Liver (tissue), 9 donors: Measurements from ENCODE around the gene TANC1. TPM values are rescaled to one million over a fixed set of nuclear protein-coding genes. Genes with fewer than 3 reads are reported as not detected.

Experiments
- DNase-seq: peaks from one replicate; pipeline ENCODE4 v3.0.0-alpha.2; 2017; ENCODE audit warnings: low spot score
- H3K27ac ChIP-seq, 2 donors: one replicate each; pipeline ENCODE4 v1.7.0; 2013; ENCODE audit warnings: inconsistent platforms in 2 of 2, low read length in 2 of 2, control low read depth in 1 of 2, low read depth in 1 of 2, mild to moderate bottlenecking in 1 of 2
- H3K27me3 ChIP-seq, 4 donors: one replicate each; pipeline versions ENCODE4 v1.6.1 to v1.7.0; 2013; ENCODE audit warnings: low read length in 3 of 4, inconsistent platforms in 1 of 4, mild to moderate bottlenecking in 1 of 4, moderate library complexity in 1 of 4; ENCODE audit not compliant: control insufficient read depth in 4 of 4, insufficient read depth in 4 of 4
- H3K36me3 ChIP-seq, 4 donors: one replicate each; pipeline versions ENCODE4 v1.6.1 to v1.7.0; 2013; ENCODE audit warnings: low read length in 3 of 4, mild to moderate bottlenecking in 3 of 4, low read depth in 1 of 4, moderate library complexity in 1 of 4; ENCODE audit not compliant: control insufficient read depth in 4 of 4, insufficient read depth in 3 of 4
- H3K4me1 ChIP-seq, 4 donors: one replicate each; pipeline versions ENCODE4 v1.6.1 to v1.7.0; 2013; ENCODE audit warnings: low read length in 3 of 4, mild to moderate bottlenecking in 3 of 4, moderate library complexity in 1 of 4; ENCODE audit not compliant: control insufficient read depth in 4 of 4, insufficient read depth in 4 of 4
- H3K4me3 ChIP-seq, 3 donors: one replicate each; pipeline versions ENCODE4 v1.6.1 to v1.7.0; 2013; ENCODE audit warnings: low read length in 3 of 3, control low read depth in 1 of 3, low read depth in 1 of 3, mild to moderate bottlenecking in 1 of 3
- H3K9ac ChIP-seq, 2 donors: one replicate each; pipeline ENCODE4 v1.7.0; 2013; ENCODE audit warnings: low read length in 2 of 2, mild to moderate bottlenecking in 2 of 2, moderate library complexity in 2 of 2, control low read depth in 1 of 2, low read depth in 1 of 2
- H3K9me3 ChIP-seq, 4 donors: one replicate each; pipeline versions ENCODE4 v1.6.1 to v1.7.0; 2013; ENCODE audit warnings: low read length in 3 of 4; ENCODE audit not compliant: control insufficient read depth in 4 of 4
- EGR1 ChIP-seq, 2 donors: IDR thresholded peaks; 2 replicates each; pipeline ENCODE4 v1.6.1; 2016 to 2018; ENCODE audit warnings: antibody characterized with exemption in 2 of 2, low read depth in 2 of 2
- FOXA1 ChIP-seq: IDR thresholded peaks from 2 replicates; pipeline ENCODE4 v1.6.1; 2016; ENCODE audit warnings: antibody characterized with exemption
- FOXA2 ChIP-seq: IDR thresholded peaks from 2 replicates; pipeline ENCODE4 v1.6.1; 2016; ENCODE audit warnings: antibody characterized with exemption
- GABPA ChIP-seq, 2 donors: IDR thresholded peaks in 1 of 2; conservative IDR thresholded peaks in 1 of 2; 2 replicates each; pipeline ENCODE4 v1.6.1; 2016; ENCODE audit warnings: antibody characterized with exemption in 2 of 2, mild to moderate bottlenecking in 1 of 2, moderate library complexity in 1 of 2
- HNF4A ChIP-seq, 2 donors: conservative IDR thresholded peaks; 2 replicates each; pipeline ENCODE4 v1.6.1; 2016; ENCODE audit warnings: antibody characterized with exemption in 2 of 2, mild to moderate bottlenecking in 2 of 2
- HNF4G ChIP-seq: IDR thresholded peaks from 2 replicates; pipeline ENCODE4 v1.6.1; 2016; ENCODE audit warnings: antibody characterized with exemption
- JUND ChIP-seq, 2 donors: IDR thresholded peaks; 2 replicates each; pipeline ENCODE4 v1.6.1; 2016; ENCODE audit warnings: antibody characterized with exemption in 2 of 2
- MAX ChIP-seq: IDR thresholded peaks from 2 replicates; pipeline ENCODE4 v1.6.1; 2016; ENCODE audit warnings: antibody characterized with exemption
- NR2F2 ChIP-seq: IDR thresholded peaks from 2 replicates; pipeline ENCODE4 v1.6.1; 2016; ENCODE audit warnings: antibody characterized with exemption
- RAD21 ChIP-seq, 2 donors: IDR thresholded peaks; 2 replicates each; pipeline ENCODE4 v1.6.1; 2016; ENCODE audit warnings: antibody characterized with exemption in 2 of 2, mild to moderate bottlenecking in 2 of 2
- REST ChIP-seq: IDR thresholded peaks from 2 replicates; pipeline ENCODE4 v1.6.1; 2016; ENCODE audit warnings: antibody characterized with exemption, mild to moderate bottlenecking
- RXRA ChIP-seq, 2 donors: IDR thresholded peaks; 2 replicates each; pipeline ENCODE4 v1.6.1; 2017 to 2018; ENCODE audit warnings: antibody characterized with exemption in 2 of 2, mild to moderate bottlenecking in 1 of 2
- SP1 ChIP-seq: IDR thresholded peaks from 2 replicates; pipeline ENCODE4 v1.6.1; 2018; ENCODE audit warnings: antibody characterized with exemption, mild to moderate bottlenecking
- TAF1 ChIP-seq: conservative IDR thresholded peaks from 2 replicates; pipeline ENCODE4 v1.6.1; 2016; ENCODE audit warnings: antibody characterized with exemption, mild to moderate bottlenecking
- YY1 ChIP-seq: IDR thresholded peaks from 2 replicates; pipeline ENCODE4 v1.6.1; 2016; ENCODE audit warnings: antibody characterized with exemption, mild to moderate bottlenecking
- WGBS: extraction: QIAGEN DNeasy Blood & Tissue Kit; methylation state at CpG from one replicate; pipeline ENCODE4 v1.1.7; 2013; 5-methylcytosine and 5-hydroxymethylcytosine counted together
- polyA plus RNA-seq, 2 donors: library from polyadenylated mRNA; stranded (reverse) in 1 of 2; unstranded in 1 of 2; fragments of 200-250 nt in 1 of 2; fragments of >200 nt in 1 of 2; fragmentation: Nextera tagmentation in 1 of 2; extraction: Ambion mirVana in 1 of 2; gene quantifications; one replicate each; pipeline versions ENCODE4 v1.2.1 to v1.2.3, GENCODE V29; 2013 to 2015
- total RNA-seq, 2 donors: library from RNA; depleted of rRNA; stranded (reverse); fragments of >200 nt; gene quantifications; one replicate each; pipeline ENCODE4 v1.2.3, GENCODE V29; 2014
- TF ChIP-seq, protein P1 (sequence below): IDR thresholded peaks from 2 replicates; pipeline ENCODE4 v1.6.1; 2016; ENCODE audit warnings: antibody characterized with exemption
- TF ChIP-seq, protein P2 (sequence below): fragments of 150-350 bp; IDR thresholded peaks from 2 replicates; pipeline ENCODE4 v1.5.1; 2017; ENCODE audit warnings: improper control_type of control experiment, low read depth, low read length; ENCODE audit not compliant: missing input control
- TF ChIP-seq, protein P3 (sequence below): IDR thresholded peaks from 2 replicates; pipeline ENCODE4 v1.6.1; 2016; ENCODE audit warnings: antibody characterized with exemption
- donor health status: healthy.
- donor health status: healthy.
- donor health status: healthy.
- donor health status: healthy.
- donor health status: healthy.

The TANC1 gene
- total and polyA plus RNA-seq, 4 donors, result 3.7 to 17.7 (median 5.2) TPM

GRCh38 chr2:159028776-159029175 is 60.3 kb downstream of the TANC1 start:
- no peak overlapping the region for H3K4me3 ChIP-seq
- no peak for DNase-seq
- TF ChIP-seq HNF4G (no peak), YY1 (no peak), REST (no peak), GABPA (IDR thresholded peaks at IDR 0.05 in 1 of 2, conservative IDR thresholded peaks at IDR 0.05 in 1 of 2) (no peak), JUND (IDR thresholded peaks at IDR 0.05) (no peak), SP1 (no peak), HNF4A (conservative IDR thresholded peaks at IDR 0.05) (no peak), MAX (no peak), TAF1 (no peak), FOXA2 (no peak), EGR1 (IDR thresholded peaks at IDR 0.05; ENCODE audit: low read depth in 2 of 2) (no peak), RXRA (IDR thresholded peaks at IDR 0.05) (no peak), FOXA1 (no peak), RAD21 (IDR thresholded peaks at IDR 0.05) (no peak), NR2F2 (no peak)
- TF ChIP-seq, protein P1, sequence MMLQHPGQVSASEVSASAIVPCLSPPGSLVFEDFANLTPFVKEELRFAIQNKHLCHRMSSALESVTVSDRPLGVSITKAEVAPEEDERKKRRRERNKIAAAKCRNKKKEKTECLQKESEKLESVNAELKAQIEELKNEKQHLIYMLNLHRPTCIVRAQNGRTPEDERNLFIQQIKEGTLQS, result no peak
- TF ChIP-seq, protein P2, sequence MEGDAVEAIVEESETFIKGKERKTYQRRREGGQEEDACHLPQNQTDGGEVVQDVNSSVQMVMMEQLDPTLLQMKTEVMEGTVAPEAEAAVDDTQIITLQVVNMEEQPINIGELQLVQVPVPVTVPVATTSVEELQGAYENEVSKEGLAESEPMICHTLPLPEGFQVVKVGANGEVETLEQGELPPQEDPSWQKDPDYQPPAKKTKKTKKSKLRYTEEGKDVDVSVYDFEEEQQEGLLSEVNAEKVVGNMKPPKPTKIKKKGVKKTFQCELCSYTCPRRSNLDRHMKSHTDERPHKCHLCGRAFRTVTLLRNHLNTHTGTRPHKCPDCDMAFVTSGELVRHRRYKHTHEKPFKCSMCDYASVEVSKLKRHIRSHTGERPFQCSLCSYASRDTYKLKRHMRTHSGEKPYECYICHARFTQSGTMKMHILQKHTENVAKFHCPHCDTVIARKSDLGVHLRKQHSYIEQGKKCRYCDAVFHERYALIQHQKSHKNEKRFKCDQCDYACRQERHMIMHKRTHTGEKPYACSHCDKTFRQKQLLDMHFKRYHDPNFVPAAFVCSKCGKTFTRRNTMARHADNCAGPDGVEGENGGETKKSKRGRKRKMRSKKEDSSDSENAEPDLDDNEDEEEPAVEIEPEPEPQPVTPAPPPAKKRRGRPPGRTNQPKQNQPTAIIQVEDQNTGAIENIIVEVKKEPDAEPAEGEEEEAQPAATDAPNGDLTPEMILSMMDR, result no peak
- TF ChIP-seq, protein P3, sequence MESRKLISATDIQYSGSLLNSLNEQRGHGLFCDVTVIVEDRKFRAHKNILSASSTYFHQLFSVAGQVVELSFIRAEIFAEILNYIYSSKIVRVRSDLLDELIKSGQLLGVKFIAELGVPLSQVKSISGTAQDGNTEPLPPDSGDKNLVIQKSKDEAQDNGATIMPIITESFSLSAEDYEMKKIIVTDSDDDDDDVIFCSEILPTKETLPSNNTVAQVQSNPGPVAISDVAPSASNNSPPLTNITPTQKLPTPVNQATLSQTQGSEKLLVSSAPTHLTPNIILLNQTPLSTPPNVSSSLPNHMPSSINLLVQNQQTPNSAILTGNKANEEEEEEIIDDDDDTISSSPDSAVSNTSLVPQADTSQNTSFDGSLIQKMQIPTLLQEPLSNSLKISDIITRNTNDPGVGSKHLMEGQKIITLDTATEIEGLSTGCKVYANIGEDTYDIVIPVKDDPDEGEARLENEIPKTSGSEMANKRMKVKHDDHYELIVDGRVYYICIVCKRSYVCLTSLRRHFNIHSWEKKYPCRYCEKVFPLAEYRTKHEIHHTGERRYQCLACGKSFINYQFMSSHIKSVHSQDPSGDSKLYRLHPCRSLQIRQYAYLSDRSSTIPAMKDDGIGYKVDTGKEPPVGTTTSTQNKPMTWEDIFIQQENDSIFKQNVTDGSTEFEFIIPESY, result no peak
- no peaks in the 10 kb centered on the region for H3K36me3 ChIP-seq
- no peaks in the 10 kb centered on the region for H3K9me3 ChIP-seq
- H3K4me1 ChIP-seq, result peaks cover 0 to 2% (median 0%) of the 10 kb centered on the region in 4 donors
- no peaks in the 10 kb centered on the region for H3K27me3 ChIP-seq
- H3K9ac ChIP-seq, result no peak overlapping the region
- 97% methylated on average over 1 of the region's 1 CpG for WGBS
- H3K27ac ChIP-seq, result no peak overlapping the region
